Cerebellar nuclear complex (tissue), 1 donor: ENCODE results near the gene KRTAP22-2.

Source experiments
- DNase-seq, 2 experiments: peaks; one replicate each; lab custom pipeline; 2025; lab: John Stamatoyannopoulos, UW

Gene KRTAP22-2

DNA sequence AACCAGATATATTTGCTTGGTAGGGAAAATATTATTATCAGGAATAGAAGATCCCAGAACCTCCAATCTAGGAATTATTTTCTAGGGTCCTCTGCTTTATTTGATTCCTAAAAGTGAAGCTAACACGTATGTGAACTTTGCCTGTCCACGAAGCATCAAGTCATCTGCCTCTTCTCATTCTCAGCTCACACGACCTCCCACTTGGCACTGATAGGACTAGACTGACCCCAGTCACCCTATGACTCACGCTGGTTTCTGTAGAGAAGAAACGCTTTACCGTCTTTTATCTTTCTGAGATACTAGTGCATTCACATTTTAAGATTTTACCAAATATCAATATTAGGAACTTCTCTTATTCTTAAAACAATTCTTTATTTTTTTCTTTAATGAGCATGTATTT, 27.1 kb downstream of the KRTAP22-2 start:
- DNase-seq, result no peak

DNA sequence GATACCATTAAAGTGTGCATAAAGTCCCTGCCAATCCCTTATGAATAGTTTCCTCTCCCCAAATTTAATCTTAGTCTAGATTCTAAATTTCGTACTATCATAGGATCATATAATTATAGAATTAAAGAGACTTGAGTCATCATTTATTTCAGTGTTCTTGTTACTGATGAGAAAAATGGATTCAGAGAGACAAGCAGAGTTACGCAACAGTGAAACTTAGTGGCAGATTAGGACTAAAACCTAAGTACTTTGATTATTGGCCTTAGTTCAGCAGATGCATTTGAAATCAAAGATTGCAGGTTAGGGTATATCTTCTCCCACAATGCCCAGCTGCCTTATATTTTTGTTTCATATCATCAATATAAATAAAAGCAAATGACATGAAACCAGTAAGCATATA, 28.2 kb downstream of the KRTAP22-2 start:
- no peak for DNase-seq

DNA sequence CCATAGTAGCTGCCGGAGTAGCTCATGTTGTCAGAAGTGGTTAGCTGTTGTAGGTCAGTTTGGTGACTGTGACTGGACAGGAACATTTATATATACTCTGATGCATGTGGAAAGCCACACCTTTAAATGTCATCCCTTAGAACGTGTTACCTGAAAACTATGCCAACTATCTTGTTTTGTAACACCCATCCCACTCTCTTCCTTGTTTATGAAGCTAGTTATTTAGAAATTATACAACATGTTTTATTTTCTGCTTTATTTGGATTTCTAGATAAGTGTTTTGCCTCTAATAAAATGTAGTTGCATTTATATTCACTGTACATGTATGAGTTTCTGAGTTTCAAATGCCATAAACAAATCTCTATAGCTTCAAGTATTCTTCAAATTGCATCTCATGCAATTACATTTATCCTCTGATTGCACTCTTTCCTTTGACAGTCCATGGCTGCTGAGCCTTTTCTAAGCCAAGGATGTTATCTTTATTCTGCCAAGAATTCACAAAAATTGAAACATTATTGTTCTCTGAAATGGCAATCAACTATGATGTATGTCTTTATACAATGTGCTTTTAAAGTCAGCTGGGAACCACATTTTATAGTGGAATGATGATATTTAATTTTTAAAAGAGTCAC, 28.8 kb downstream of the KRTAP22-2 start, which contains the start of gene KRTAP19-7:
TSS of gene KRTAP19-7 (minus strand) at position 51 of the 632 bp plus-strand sequence. CDS start at position 26, 25 bp downstream.
- no peak for DNase-seq

DNA sequence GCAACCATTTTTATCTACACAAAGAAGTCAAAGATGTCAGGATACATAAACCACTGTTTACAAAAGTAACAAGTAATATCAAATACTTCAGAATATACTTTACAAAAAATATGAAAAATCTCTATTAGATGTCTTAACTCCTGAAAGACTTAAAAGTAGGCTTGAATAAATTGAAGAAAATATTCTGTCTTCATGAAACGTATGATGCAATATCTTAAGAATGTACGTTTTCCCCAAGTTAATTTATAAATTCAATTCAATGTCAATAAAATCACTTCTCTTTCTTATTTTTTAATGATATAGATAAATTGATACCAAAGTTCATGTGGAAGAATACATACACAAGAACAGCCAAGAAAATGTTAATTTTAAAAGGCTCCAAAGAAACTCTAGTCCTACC, 35.1 kb downstream of the KRTAP22-2 start:
- DNase-seq, result no peak

DNA sequence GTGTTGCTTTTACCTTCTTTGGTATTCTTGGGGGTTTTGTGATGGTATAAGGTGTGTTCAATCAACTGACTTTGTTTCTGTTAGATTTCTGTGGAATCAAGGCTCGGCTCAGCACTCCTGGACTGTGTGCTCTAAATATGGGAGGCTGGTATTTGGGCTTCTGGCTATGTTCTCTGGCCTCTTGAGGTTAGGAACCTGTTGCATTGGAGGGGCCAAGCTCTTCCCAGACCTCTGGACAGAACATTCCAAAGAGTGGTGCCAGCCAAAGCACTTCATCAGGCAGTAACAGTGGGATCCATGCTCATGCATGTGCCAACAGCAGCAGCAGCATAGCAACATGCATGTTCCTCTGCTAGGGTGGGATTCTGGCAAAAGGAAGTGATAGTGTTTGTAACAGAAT, 37.4 kb downstream of the KRTAP22-2 start:
- no peak for DNase-seq

DNA sequence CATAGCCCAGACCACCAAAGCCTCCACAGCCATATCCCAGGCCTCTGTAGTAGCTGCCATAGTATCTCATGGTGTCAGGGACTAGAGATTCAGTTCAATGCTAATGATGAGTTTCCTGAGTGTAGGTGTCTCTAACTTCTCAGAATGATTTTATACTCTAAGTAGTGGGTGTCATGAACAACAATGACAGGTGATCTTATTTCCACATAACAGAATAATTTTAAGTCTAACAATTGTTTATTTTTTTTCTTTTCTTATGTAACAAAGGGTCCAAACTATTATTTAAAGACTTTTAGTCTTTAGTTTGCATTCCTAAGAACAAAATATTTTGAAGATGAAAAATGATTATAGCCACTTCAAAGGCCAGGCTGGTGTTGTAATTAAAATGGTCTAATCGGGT, 48.4 kb downstream of the KRTAP22-2 start, which contains the start of gene KRTAP19-6:
TSS of gene KRTAP19-6 (minus strand) at position 101 of the 400 bp plus-strand sequence. CDS start at position 70, 31 bp downstream.
- DNase-seq, result no peak
